Measurements from ENCODE around the gene SLC24A5. TPM values are rescaled to one million over a fixed set of nuclear protein-coding genes. Genes with fewer than 3 reads are reported as not detected.
A peak's percentile ranks its signal among the peaks of the same experiment; 100 is the strongest.

SLC24A5 gene
- total RNA-seq, 1 experiment from 2014 or later = not detected

GRCh38 chr15:48076454-48076853 lies 44.3 kb upstream of the SLC24A5 start:
- intact Hi-C loops (cut with micrococcal nuclease; ENCODE audit: unreplicated experiment) = no loop called here
- Mint-ChIP-seq H3K27ac (ENCODE audit: unreplicated experiment) (no peak overlapping the region), H3K36me3 (ENCODE audit: insufficient read depth, unreplicated experiment) (no peaks in the 10 kb centered on the region), H3K4me3 (ENCODE audit: unreplicated experiment) (no peak overlapping the region), H3K27me3 (ENCODE audit: insufficient read depth, unreplicated experiment) (peaks cover 20% of the 10 kb centered on the region), H3K9me3 (ENCODE audit: unreplicated experiment) (peaks cover 27% of the 10 kb centered on the region), H3K4me1 (ENCODE audit: low read depth, unreplicated experiment) (no peaks in the 10 kb centered on the region)
- H3K4me3 ChIP-seq (ENCODE audit: low read depth, low read length) = no peak overlapping the region
- POLR2A ChIA-PET = no interaction called here
- no TSS peak for BruUV-seq (replicated peaks)
- CTCF ChIA-PET = no interaction called here
- no peaks in the 10 kb centered on the region for H3K9me3 ChIP-seq
- H3K27me3 ChIP-seq (replicated peaks; ENCODE audit: control insufficient read depth, insufficient read depth, low read length) = no peaks in the 10 kb centered on the region
- DNase-seq = no peak
- TF ChIP-seq, protein P1, sequence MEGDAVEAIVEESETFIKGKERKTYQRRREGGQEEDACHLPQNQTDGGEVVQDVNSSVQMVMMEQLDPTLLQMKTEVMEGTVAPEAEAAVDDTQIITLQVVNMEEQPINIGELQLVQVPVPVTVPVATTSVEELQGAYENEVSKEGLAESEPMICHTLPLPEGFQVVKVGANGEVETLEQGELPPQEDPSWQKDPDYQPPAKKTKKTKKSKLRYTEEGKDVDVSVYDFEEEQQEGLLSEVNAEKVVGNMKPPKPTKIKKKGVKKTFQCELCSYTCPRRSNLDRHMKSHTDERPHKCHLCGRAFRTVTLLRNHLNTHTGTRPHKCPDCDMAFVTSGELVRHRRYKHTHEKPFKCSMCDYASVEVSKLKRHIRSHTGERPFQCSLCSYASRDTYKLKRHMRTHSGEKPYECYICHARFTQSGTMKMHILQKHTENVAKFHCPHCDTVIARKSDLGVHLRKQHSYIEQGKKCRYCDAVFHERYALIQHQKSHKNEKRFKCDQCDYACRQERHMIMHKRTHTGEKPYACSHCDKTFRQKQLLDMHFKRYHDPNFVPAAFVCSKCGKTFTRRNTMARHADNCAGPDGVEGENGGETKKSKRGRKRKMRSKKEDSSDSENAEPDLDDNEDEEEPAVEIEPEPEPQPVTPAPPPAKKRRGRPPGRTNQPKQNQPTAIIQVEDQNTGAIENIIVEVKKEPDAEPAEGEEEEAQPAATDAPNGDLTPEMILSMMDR (IDR thresholded peaks at IDR 0.05; ENCODE audit: insufficient read depth in 1 of 2, low read depth in 1 of 2, low read length in 1 of 2, severe bottlenecking in 1 of 2, unreplicated experiment in 1 of 2) = no peak
- no peaks in the 10 kb centered on the region for H3K4me1 ChIP-seq
- no peaks in the 10 kb centered on the region for H3K36me3 ChIP-seq (ENCODE audit: control insufficient read depth, insufficient read depth, low read length)

- Histone ChIP-seq H3K9me3 (no peaks in the 10 kb centered on the region), H3K27me3 (replicated peaks; ENCODE audit: control insufficient read depth, insufficient read depth, low read length) (no peaks in the 10 kb centered on the region), H3K4me3 (ENCODE audit: low read depth, low read length) (no peak overlapping the region), H3K4me1 (no peaks in the 10 kb centered on the region), H3K36me3 (ENCODE audit: control insufficient read depth, insufficient read depth, low read length) (no peaks in the 10 kb centered on the region)
- peaks cover 20% of the 10 kb centered on the region for H3K9me3 Mint-ChIP-seq (ENCODE audit: unreplicated experiment)
- TF ChIP-seq, protein P1 (IDR thresholded peaks at IDR 0.05; ENCODE audit: insufficient read depth in 1 of 2, low read depth in 1 of 2, low read length in 1 of 2, severe bottlenecking in 1 of 2, unreplicated experiment in 1 of 2) = no peak
- H3K36me3 Mint-ChIP-seq (ENCODE audit: insufficient read depth, unreplicated experiment) = no peaks in the 10 kb centered on the region
- intact Hi-C loops (cut with micrococcal nuclease; ENCODE audit: unreplicated experiment) = no loop called here
- no peak for DNase-seq
- ChIA-PET POLR2A (no interaction called here), CTCF (no interaction called here)
- no peaks in the 10 kb centered on the region for H3K4me1 Mint-ChIP-seq (ENCODE audit: low read depth, unreplicated experiment)
- no TSS peak for BruUV-seq (replicated peaks)
- peaks cover 26% of the 10 kb centered on the region for H3K27me3 Mint-ChIP-seq (ENCODE audit: insufficient read depth, unreplicated experiment)
- no peak overlapping the region for H3K27ac Mint-ChIP-seq (ENCODE audit: unreplicated experiment)
- H3K4me3 Mint-ChIP-seq (ENCODE audit: unreplicated experiment) = no peak overlapping the region
Observed at GRCh38 chr15:48077616-48078184, 43.1 kb upstream of the SLC24A5 start.

GRCh38 chr15:48084759-48085590 lies 35.8 kb upstream of the SLC24A5 start:
- TF ChIP-seq, protein P1 (IDR thresholded peaks at IDR 0.05; ENCODE audit: insufficient read depth in 1 of 2, low read depth in 1 of 2, low read length in 1 of 2, severe bottlenecking in 1 of 2, unreplicated experiment in 1 of 2) = peak in 1 of 2 experiments; percentile 48
- Mint-ChIP-seq H3K27me3 (ENCODE audit: insufficient read depth, unreplicated experiment) (peaks cover 16% of the 10 kb centered on the region), H3K36me3 (ENCODE audit: insufficient read depth, unreplicated experiment) (no peaks in the 10 kb centered on the region), H3K9me3 (ENCODE audit: unreplicated experiment) (no peaks in the 10 kb centered on the region), H3K4me1 (ENCODE audit: low read depth, unreplicated experiment) (no peaks in the 10 kb centered on the region), H3K4me3 (ENCODE audit: unreplicated experiment) (no peak overlapping the region), H3K27ac (ENCODE audit: unreplicated experiment) (no peak overlapping the region)
- no peaks in the 10 kb centered on the region for H3K4me1 ChIP-seq
- H3K36me3 ChIP-seq (ENCODE audit: control insufficient read depth, insufficient read depth, low read length) = no peaks in the 10 kb centered on the region
- intact Hi-C loops (cut with micrococcal nuclease; ENCODE audit: unreplicated experiment) = loop anchor here (1.0 kb wide), 1 partner anchor 889 kb away; no protein-coding TSS in a partner anchor
- H3K4me3 ChIP-seq (ENCODE audit: low read depth, low read length) = no peak overlapping the region
- H3K27me3 ChIP-seq (replicated peaks; ENCODE audit: control insufficient read depth, insufficient read depth, low read length) = no peaks in the 10 kb centered on the region
- CTCF ChIA-PET = interaction anchor here (0.6 to 1.6 kb wide), 5 partner anchors 27 to 889 kb away, joined by 3 to 20 read pairs (median 8); no protein-coding TSS in a partner anchor
- POLR2A ChIA-PET = no interaction called here
- peak in 1 of 2 experiments; percentile 8 for DNase-seq
- BruUV-seq (replicated peaks) = no TSS peak
- H3K9me3 ChIP-seq = no peaks in the 10 kb centered on the region
